Stomach smooth muscle (tissue), 2 donors: ENCODE measurements around the gene AAR2.

Experiments used
- H3K27ac ChIP-seq: one replicate; pipeline ENCODE4 v1.7.0; 2013; ENCODE audit warnings: mild to moderate bottlenecking, low read length, inconsistent platforms
- H3K27me3 ChIP-seq, 2 donors: one replicate each; pipeline ENCODE4 v1.7.0; 2013; ENCODE audit warnings: low read length in 2 of 2; ENCODE audit not compliant: insufficient read depth in 2 of 2, control insufficient read depth in 1 of 2
- H3K36me3 ChIP-seq, 2 donors: one replicate each; pipeline ENCODE4 v1.7.0; 2013; ENCODE audit warnings: low read length in 2 of 2; ENCODE audit not compliant: control insufficient read depth in 2 of 2, insufficient read depth in 2 of 2
- H3K4me1 ChIP-seq: one replicate; pipeline ENCODE4 v1.7.0; 2013; ENCODE audit warnings: low read length; ENCODE audit not compliant: control insufficient read depth, insufficient read depth
- H3K4me3 ChIP-seq, 2 donors: one replicate each; pipeline ENCODE4 v1.7.0; 2013; ENCODE audit warnings: low read length in 2 of 2
- H3K9ac ChIP-seq, 2 donors: one replicate each; pipeline ENCODE4 v1.7.0; 2013; ENCODE audit warnings: low read length in 2 of 2, mild to moderate bottlenecking in 1 of 2
- H3K9me3 ChIP-seq, 2 donors: one replicate each; pipeline ENCODE4 v1.7.0; 2013; ENCODE audit warnings: low read length in 2 of 2; ENCODE audit not compliant: control insufficient read depth in 2 of 2
- donor health status: healthy.
- donor health status: Pancreatic carcinoma.

Gene AAR2

GRCh38 chr20:36279776-36280175 lies 43.5 kb downstream of the AAR2 start:
- no peaks in the 10 kb centered on the region for H3K4me1 ChIP-seq
- H3K36me3 ChIP-seq: no peaks in the 10 kb centered on the region
- H3K27ac ChIP-seq: no peak overlapping the region
- H3K9me3 ChIP-seq: no peaks in the 10 kb centered on the region
- H3K9ac ChIP-seq: no peak overlapping the region
- no peak overlapping the region for H3K4me3 ChIP-seq
- H3K27me3 ChIP-seq: peaks cover 9 to 15% of the 10 kb centered on the region in 2 donors

GRCh38 chr20:36281785-36282380 lies 45.6 kb downstream of the AAR2 start:
- H3K9ac ChIP-seq: no peak overlapping the region
- H3K9me3 ChIP-seq: no peaks in the 10 kb centered on the region
- no peak overlapping the region for H3K4me3 ChIP-seq
- peaks cover 8 to 15% of the 10 kb centered on the region in 2 donors for H3K27me3 ChIP-seq
- H3K36me3 ChIP-seq: no peaks in the 10 kb centered on the region
- no peaks in the 10 kb centered on the region for H3K4me1 ChIP-seq
- H3K27ac ChIP-seq: no peak overlapping the region

GRCh38 chr20:36284751-36285150 lies 48.5 kb downstream of the AAR2 start:
- peaks cover 1 to 7% of the 10 kb centered on the region in 2 donors for H3K27me3 ChIP-seq
- no peaks in the 10 kb centered on the region for H3K4me1 ChIP-seq
- H3K9ac ChIP-seq: no peak overlapping the region
- no peak overlapping the region for H3K4me3 ChIP-seq
- H3K9me3 ChIP-seq: peaks cover 0 to 4% of the 10 kb centered on the region in 2 donors
- H3K27ac ChIP-seq: no peak overlapping the region
- no peaks in the 10 kb centered on the region for H3K36me3 ChIP-seq

GRCh38 chr20:36285746-36286447 lies 49.6 kb downstream of the AAR2 start:
- Histone ChIP-seq H3K36me3 (no peaks in the 10 kb centered on the region), H3K4me1 (no peaks in the 10 kb centered on the region), H3K27me3 (peaks cover 0 to 2% of the 10 kb centered on the region in 2 donors), H3K4me3 (no peak overlapping the region), H3K9me3 (peaks cover 0 to 4% of the 10 kb centered on the region in 2 donors), H3K9ac (no peak overlapping the region), H3K27ac (no peak overlapping the region)

GRCh38 chr20:36297656-36298055 lies 61.4 kb downstream of the AAR2 start:
- Histone ChIP-seq H3K36me3 (no peaks in the 10 kb centered on the region), H3K9ac (no peak overlapping the region), H3K9me3 (no peaks in the 10 kb centered on the region), H3K27me3 (peaks cover 26 to 30% of the 10 kb centered on the region in 2 donors), H3K27ac (no peak overlapping the region), H3K4me1 (no peaks in the 10 kb centered on the region), H3K4me3 (no peak overlapping the region)

GRCh38 chr20:36298061-36298460 lies 61.8 kb downstream of the AAR2 start:
- Histone ChIP-seq H3K4me3 (no peak overlapping the region), H3K27me3 (peaks cover 29 to 30% of the 10 kb centered on the region in 2 donors), H3K9me3 (no peaks in the 10 kb centered on the region), H3K9ac (no peak overlapping the region), H3K4me1 (no peaks in the 10 kb centered on the region), H3K27ac (no peak overlapping the region), H3K36me3 (no peaks in the 10 kb centered on the region)

GRCh38 chr20:36298795-36299339 lies 62.6 kb downstream of the AAR2 start:
- no peaks in the 10 kb centered on the region for H3K36me3 ChIP-seq
- H3K4me1 ChIP-seq: no peaks in the 10 kb centered on the region
- no peak overlapping the region for H3K27ac ChIP-seq
- H3K4me3 ChIP-seq: no peak overlapping the region
- H3K9me3 ChIP-seq: no peaks in the 10 kb centered on the region
- H3K9ac ChIP-seq: no peak overlapping the region
- peaks cover 36 to 38% of the 10 kb centered on the region in 2 donors for H3K27me3 ChIP-seq

GRCh38 chr20:36299459-36299858 lies 63.2 kb downstream of the AAR2 start:
- no peak overlapping the region for H3K4me3 ChIP-seq
- H3K9me3 ChIP-seq: no peaks in the 10 kb centered on the region
- H3K27me3 ChIP-seq: peaks cover 38 to 40% of the 10 kb centered on the region in 2 donors
- H3K4me1 ChIP-seq: no peaks in the 10 kb centered on the region
- no peak overlapping the region for H3K27ac ChIP-seq
- no peak overlapping the region for H3K9ac ChIP-seq
- H3K36me3 ChIP-seq: no peaks in the 10 kb centered on the region

GRCh38 chr20:36301359-36302119 lies 65.3 kb downstream of the AAR2 start:
- H3K9ac ChIP-seq: no peak overlapping the region
- peaks cover 6% of the 10 kb centered on the region for H3K4me1 ChIP-seq
- no peaks in the 10 kb centered on the region for H3K36me3 ChIP-seq
- peaks cover 53 to 58% of the 10 kb centered on the region in 2 donors for H3K27me3 ChIP-seq
- H3K27ac ChIP-seq: no peak overlapping the region
- H3K9me3 ChIP-seq: no peaks in the 10 kb centered on the region
- no peak overlapping the region for H3K4me3 ChIP-seq

- Histone ChIP-seq H3K4me1 (peaks cover 12% of the 10 kb centered on the region), H3K27me3 (peaks cover 66 to 68% of the 10 kb centered on the region in 2 donors), H3K4me3 (no peak overlapping the region), H3K9me3 (no peaks in the 10 kb centered on the region), H3K27ac (no peak overlapping the region), H3K36me3 (no peaks in the 10 kb centered on the region), H3K9ac (no peak overlapping the region)
Measured at GRCh38 chr20:36303020-36303595, 66.8 kb downstream of the AAR2 start.
